Activated CD4-positive, alpha-beta T cell treated with anti-CD3 and anti-CD28 coated beads, Interleukin-2, amount 50 U/mL, for 4 hours (primary cell): ENCODE results near the gene SMARCD1.
A peak's percentile ranks its signal among the peaks of the same experiment; 100 is the strongest.
"Not testable (repeated sequence)": the region's sequence is repeated elsewhere in the genome, so short reads cannot be mapped to it uniquely, and the experiment has no call there.

Source experiments
- DNase-seq, 2 experiments: peaks; one replicate each; pipeline ENCODE4 v3.0.0-alpha.2; 2020

The SMARCD1 gene

DNA sequence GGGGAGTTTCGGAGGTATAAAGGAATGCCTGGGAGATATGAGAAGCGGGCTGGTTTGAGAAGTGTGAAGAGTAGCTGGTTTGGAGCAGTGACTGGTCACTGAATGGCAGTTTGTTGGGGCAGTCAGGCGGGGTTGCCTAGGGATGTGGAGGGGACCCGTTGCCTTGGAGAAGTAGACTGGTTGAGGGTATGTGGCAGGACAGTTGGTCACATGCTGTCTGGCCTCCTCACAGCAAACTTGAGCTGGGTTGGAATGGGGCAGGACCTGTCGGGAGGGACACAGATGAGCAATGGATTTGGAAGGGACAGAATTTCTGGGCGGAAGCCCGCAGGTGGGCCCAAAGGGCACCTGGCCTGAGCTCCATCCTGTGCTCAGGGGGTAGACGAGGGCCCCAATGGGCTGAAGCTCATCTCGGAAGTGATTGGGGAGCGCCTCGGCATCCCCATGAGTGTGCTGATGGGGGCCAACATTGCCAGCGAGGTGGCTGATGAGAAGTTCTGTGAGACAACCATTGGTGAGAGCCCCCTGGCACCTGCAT, 20.8 kb downstream of the SMARCD1 start:
- no peak for DNase-seq

- DNase-seq: no peak
These were observed 21.8 kb downstream of the SMARCD1 start for GRCh38 chr12:50106907-50107306.

DNA sequence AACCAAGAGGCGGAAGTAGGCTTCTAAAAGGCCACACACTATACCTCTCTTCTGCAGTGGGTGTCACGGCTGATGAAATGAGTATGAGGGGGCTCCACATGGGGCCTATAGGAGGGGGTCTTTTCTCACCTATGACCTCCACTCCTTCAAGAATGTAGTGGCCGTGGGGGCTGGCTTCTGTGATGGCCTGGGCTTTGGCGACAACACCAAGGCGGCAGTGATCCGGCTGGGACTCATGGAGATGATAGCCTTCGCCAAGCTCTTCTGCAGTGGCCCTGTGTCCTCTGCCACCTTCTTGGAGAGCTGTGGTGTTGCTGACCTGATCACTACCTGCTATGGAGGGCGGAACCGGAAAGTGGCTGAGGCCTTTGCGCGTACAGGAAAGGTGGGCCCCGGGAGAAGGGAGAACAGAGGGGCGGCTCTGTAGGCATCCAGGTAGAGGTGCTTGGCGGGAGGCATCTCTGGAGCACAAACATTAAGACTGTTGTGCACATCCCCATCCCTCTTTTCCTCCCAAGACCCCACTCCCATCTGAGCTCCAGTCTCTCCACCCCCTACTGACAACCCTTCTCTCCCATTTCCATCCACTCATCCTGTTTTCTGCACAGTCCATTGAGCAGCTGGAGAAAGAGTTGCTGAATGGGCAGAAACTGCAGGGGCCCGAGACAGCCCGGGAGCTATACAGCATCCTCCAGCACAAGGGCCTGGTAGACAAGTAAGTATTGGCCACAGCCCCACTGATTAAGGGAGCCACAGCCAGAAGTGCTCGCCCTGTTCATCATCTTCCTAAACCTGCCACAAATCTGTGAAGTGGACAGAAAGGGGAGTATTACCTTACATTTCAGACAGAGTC, 22.5 kb downstream of the SMARCD1 start:
- DNase-seq: no peak

DNA sequence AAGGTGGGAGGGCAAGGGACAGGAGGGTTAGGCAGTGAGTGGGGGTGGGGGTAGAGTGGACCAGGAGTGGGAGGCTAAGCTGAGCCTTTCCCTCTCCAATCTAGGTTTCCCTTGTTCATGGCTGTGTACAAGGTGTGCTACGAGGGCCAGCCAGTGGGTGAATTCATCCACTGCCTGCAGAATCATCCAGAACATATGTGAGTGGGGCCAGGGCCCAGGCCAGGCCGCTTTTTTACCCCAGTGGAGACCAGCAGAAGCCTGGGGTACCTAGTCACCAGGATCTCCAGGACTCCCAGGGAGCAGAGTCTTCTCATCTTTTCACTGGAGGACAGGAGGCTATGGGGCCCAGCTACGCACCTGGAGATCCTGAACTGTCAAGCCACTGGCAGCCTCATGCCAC, 24.2 kb downstream of the SMARCD1 start:
- DNase-seq: no peak

DNA sequence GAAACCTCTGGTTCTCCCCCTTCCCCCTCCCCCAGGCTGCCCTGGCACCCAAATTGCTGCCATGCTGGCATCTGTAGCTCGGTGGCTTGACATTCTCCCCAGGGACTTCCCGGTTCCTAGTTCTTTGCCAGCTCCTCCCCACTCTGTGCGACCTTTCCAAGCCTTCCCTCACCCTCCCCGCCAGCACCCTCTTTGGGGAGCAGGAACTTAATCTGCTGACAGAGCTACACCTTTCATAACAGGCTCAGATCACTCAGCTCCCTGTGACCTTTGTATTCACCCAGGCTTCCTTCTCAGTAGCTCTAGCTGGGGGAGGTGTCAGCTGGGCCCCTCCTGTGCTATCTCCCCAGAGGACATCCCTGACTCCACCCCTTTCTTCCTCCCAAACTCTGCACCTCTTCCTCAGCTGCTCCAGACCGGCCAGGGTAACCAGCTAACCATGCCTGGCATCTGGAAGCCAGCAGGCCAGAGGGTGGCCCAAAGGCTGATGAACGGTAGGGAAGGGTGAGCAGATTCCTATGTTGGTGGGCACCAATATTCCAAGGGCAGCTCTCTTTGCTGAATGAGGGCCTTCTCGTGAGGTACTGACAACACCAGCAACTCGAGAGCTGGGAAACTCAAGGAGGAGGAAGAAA, 25.1 kb downstream of the SMARCD1 start:
- DNase-seq: no peak

DNA sequence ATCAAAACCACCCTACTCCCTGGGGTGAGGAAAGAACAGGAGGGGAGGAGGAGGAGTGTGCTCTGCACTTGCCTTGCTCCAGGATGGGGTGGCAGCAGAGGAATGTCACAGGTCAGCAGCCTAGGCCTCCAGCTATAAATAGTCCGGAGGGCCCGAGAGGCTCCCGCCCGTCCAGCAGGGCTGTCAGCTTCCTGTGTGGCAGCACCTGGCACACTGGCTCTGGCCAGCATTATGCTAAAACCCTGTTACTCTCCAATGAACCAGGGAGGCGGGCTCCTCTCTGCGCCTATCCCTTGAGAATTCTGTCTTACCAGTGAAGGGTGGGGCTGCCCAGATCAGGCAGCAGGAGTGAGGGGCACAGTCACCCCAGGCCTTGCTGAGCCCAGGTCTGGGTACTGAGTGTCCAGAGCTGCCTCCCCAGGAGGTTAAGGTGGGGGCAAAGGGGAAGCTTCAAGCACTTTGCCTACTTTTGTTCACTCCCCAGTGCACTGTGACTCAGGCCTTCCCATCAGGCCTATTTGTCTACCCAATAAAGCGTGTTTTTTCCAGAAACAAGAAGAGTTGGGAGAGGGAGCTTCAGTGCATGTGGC, 25.7 kb downstream of the SMARCD1 start:
- DNase-seq: no peak

DNA sequence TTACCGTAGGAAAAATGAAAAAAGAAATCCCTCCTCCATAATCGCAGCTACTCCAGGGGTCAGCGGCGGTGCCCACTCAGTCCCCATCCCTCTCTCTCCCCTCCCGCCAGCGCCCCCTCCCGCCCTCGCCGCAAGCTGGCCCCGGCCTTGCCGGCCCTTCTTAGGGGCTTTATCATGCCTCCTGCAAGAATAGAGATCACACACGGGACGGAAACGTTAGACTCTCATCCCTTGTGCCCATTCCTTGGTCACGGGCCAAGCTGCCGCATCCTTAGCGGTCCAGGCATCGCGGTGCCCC, 26.2 kb downstream of the SMARCD1 start:
- DNase-seq: no peak

GRCh38 chr12:50111693-50112455, 26.7 kb downstream of the SMARCD1 start, which contains the start of gene COX14:
COX14 (plus strand) TSS chr12:50112236; CDS start chr12:50120044, 7,808 bp downstream.
- peak; percentile 99 for DNase-seq

- no peak for DNase-seq
These were observed 27.5 kb downstream of the SMARCD1 start for GRCh38 chr12:50112456-50113218.

- DNase-seq: no peak
These were observed 32.0 kb downstream of the SMARCD1 start for GRCh38 chr12:50117057-50117622.

DNA sequence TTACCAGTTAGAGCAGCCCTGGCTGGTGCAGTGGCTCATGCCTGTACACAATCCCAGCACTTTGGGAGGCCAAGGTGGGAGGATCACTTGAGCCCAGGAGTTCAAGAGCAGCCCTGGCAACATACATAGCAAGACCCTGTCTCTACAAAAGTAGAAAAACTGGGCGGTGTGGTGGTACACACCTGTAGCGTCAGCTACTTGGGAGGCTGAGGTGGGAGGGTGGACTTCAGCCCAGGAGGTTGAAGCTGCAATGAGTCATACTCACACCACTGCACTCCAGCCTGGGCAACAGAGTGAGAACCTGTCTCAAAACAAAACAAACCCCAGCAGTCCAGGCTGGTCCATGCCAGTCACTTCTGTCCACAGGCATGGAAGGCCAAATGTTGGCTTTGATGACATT, 34.2 kb downstream of the SMARCD1 start:
- no peak for DNase-seq

DNA sequence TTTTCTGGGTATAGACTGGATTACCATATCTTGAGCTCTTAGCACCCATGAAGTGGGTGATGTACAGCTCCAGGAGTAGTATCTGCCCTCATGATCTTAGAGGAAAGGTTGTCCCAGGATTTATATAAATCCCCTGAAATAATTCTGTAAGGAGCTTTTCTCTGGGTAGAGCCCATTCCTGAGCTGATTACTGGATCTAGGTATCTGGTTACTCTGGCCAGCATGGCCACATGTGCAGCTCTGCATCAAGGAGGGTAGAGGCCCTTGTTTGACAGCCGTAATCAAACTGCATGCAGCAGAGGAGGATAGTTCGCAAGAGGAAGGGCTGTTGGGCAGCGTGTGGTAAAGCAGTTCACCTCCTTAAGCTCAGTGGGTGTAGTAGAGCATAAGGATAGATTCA, 35.4 kb downstream of the SMARCD1 start:
- no peak for DNase-seq

DNA sequence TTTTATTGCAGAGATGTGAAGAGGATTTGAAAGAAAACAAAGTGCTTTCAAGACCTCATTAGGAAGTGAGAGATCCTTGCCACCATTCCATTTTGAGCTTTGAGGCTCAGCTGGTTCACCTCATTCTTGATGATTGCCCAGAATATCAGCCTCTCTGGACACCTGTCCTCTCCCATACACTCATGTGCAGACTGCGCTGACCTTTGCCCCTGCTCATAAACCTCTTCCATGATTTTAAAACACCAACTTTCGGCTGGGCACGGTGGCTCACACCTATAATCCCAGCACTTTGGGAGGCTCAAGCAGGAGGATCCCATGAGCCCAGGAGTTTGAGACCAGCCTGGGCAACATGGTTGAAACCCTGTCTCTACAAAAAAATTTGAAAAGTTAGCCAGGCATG, 35.8 kb downstream of the SMARCD1 start:
- DNase-seq: no peak

DNA sequence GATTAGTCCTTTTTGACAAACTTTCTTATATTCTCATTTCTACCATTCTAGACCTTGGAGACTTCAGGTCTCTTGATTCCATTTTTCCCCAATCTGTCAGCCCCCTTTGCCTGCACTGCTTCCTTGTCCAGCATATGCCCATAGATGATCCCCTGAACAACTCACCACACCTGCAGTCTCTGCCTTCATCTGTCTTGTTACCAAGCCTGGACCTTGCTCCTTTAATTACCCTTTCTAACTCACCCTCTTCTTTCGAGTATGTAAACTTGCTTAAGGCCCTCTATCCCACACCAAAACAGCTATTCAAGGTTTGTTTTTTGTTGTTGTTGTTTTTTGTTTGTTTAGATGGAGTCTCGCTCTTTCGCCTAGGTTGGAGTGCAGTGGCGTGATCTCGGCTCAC, 36.5 kb downstream of the SMARCD1 start:
- no peak for DNase-seq

DNA sequence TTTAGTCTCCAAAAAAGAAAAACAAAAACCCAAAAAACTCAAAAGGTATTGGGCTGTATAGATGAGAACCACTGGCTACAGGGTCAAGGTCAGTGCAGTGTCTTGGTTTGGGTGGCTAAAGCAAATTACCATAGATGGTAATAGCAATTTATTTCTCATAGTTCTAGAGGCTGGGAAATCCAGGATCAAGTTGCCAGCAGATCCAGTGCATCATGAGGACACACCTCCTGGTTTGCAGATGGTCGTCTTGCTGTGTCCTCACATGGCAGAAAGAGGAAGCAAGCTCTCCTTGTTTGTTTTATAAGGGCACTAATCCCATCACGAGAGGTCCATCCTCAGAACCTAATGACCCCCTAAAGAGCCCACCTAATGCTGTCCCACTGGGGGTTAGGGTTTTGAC, 38.1 kb downstream of the SMARCD1 start:
- DNase-seq: no peak

DNA sequence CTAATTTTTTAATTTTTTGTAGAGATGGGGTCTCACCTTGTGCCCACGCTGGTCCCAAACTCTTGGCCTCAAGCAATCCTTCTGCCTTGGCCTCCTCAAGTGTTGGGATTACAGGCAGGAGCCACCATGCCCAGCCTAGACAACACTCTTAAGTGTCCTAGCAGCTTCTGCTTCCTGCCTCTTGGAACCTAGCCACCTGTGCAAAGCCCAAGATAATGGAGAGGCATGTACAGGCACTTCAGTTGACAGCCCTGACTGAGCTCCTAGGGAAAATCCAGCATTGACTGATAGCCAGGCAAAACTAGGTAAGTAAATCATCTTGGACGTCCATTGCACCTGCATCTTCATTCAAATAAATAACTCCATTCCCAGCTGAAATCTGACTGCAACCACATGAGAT, 42.4 kb downstream of the SMARCD1 start:
- DNase-seq: no peak

DNA sequence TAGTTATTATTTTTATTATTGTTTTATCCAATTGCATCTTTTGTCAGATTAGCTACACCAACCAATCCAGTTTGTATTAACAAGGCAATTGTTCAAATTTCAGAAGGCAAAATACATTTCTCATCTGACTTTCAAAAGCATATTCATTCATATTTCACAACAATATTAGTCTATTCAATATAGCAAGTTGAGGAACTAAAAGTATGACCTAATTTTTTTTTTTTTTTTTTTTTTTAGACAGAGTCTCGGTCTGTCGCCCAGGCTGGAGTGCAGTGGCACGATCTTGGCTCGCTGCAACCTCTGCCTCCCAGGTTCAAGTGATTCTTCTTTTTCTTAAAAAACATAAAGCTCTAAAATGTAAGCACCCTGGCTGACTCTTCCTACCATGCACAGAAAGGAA, 44.1 kb downstream of the SMARCD1 start:
- no peak for DNase-seq

GRCh38 chr12:50132505-50133135, 47.5 kb downstream of the SMARCD1 start:
- DNase-seq: no peak

DNA sequence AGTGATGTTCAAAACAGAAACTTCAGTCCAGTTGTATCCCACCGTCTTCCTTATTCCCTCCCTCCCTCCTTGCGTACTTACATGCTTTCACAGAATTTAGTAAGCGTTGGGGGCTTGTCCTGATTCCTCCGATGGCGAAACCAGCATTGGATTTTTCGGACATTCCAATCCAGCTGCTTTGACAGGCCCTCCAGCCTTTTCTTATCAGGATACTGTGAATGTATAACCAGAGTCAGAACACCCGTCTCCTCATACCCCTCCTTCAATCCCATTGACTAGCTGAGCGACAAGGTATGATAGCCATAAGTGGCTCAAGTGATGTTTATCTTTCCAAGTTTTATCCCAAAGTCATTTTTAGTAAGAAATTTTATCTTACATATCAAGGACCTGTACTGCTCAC, 57.9 kb downstream of the SMARCD1 start:
- no peak for DNase-seq

- no peak for DNase-seq
These were observed 60.3 kb downstream of the SMARCD1 start for GRCh38 chr12:50145439-50145838.

DNA sequence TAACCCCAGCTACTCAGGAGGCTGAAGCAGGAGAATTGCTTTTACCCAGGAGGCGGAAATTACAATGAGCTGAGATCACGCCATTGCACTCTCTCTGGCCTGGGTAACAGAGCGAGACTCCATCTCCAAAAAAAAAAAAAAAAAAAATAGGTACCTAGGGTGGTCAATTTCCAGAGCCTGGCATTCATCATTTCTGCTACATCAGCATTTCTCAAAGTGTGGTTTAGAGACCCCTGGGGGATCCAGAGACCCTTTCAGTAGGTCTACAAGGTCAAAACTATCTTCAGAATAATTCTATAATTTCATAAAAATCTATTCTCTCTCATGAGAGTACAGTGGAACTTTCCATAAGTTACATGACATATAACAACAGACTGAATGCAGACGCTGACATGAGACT, 62.1 kb downstream of the SMARCD1 start:
- no peak for DNase-seq

DNA sequence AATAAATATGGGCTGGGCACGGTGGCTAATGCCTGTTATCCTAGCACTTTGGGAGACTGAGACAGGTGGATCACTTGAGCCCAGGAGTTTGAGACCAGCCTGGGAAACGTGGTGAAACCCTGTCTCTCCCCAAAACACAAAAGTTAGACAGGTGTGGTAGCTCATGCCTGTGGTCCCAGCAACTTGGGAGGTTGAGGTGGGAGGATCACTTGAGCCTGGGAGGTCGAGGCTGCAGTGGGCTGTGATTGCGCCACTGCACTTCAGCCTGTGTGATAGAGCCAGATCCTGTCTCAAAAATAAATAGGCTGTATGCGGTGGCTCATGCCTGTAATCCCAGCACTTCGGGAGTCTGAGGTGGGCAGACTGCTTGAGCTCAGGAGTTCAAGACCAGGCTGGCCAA, 62.9 kb downstream of the SMARCD1 start:
- DNase-seq: not testable (repeated sequence)
